Thymus (tissue), 14 donors: ENCODE results near the gene COPB1. TPM values are rescaled to one million over a fixed set of nuclear protein-coding genes. Genes with fewer than 3 reads are reported as not detected.

Experiments used
- DNase-seq, 9 donors: peaks; one replicate each; pipeline ENCODE4 v3.0.0-alpha.2; 2013; ENCODE audit warnings: low spot score in 9 of 9, low read depth in 6 of 9, missing footprints in 1 of 9
- H3K27ac ChIP-seq, 2 donors: one replicate each; pipeline ENCODE4 v1.5.1; 2013; ENCODE audit warnings: control low read depth in 1 of 2, low read depth in 1 of 2, low read length in 1 of 2, mild to moderate bottlenecking in 1 of 2, moderate library complexity in 1 of 2
- H3K27me3 ChIP-seq, 2 donors: one replicate each; pipeline ENCODE4 v1.5.1; 2013; ENCODE audit warnings: low read length in 1 of 2; ENCODE audit not compliant: control insufficient read depth in 2 of 2, insufficient read depth in 1 of 2
- H3K36me3 ChIP-seq, 2 donors: one replicate each; pipeline ENCODE4 v1.5.1; 2013; ENCODE audit warnings: low read length in 1 of 2, mild to moderate bottlenecking in 1 of 2, moderate library complexity in 1 of 2; ENCODE audit not compliant: control insufficient read depth in 2 of 2, insufficient read depth in 2 of 2
- H3K4me1 ChIP-seq, 2 donors: one replicate each; pipeline ENCODE4 v1.5.1; 2013; ENCODE audit warnings: low read length in 2 of 2; ENCODE audit not compliant: control insufficient read depth in 2 of 2, insufficient read depth in 2 of 2
- H3K4me3 ChIP-seq, 2 donors: one replicate each; pipeline ENCODE4 v1.5.1; 2013; ENCODE audit warnings: low read length in 2 of 2, control low read depth in 1 of 2, mild to moderate bottlenecking in 1 of 2
- H3K9me3 ChIP-seq, 2 donors: one replicate each; pipeline ENCODE4 v1.5.1; 2013; ENCODE audit warnings: low read length in 1 of 2, mild to moderate bottlenecking in 1 of 2; ENCODE audit not compliant: control insufficient read depth in 2 of 2, insufficient read depth in 1 of 2
- WGBS: extraction: QIAGEN DNeasy Blood & Tissue Kit; methylation state at CpG from one replicate; pipeline ENCODE4 v1.1.7; 2013; 5-methylcytosine and 5-hydroxymethylcytosine counted together
- long read RNA-seq, 10 donors: transcript quantifications; one replicate each; lab custom pipeline, GENCODE V29; 2026
- polyA plus RNA-seq: library from polyadenylated mRNA; stranded (reverse); fragments of 200-250 nt; gene quantifications from one replicate; pipeline ENCODE4 v1.2.3, GENCODE V29; 2013
- total RNA-seq: library from RNA; stranded (reverse); fragments of 120-200 nt; gene quantifications from one replicate; pipeline ENCODE4 v1.2.4, GENCODE V29; 2013
- donor health status: healthy.

The COPB1 gene, protein sequence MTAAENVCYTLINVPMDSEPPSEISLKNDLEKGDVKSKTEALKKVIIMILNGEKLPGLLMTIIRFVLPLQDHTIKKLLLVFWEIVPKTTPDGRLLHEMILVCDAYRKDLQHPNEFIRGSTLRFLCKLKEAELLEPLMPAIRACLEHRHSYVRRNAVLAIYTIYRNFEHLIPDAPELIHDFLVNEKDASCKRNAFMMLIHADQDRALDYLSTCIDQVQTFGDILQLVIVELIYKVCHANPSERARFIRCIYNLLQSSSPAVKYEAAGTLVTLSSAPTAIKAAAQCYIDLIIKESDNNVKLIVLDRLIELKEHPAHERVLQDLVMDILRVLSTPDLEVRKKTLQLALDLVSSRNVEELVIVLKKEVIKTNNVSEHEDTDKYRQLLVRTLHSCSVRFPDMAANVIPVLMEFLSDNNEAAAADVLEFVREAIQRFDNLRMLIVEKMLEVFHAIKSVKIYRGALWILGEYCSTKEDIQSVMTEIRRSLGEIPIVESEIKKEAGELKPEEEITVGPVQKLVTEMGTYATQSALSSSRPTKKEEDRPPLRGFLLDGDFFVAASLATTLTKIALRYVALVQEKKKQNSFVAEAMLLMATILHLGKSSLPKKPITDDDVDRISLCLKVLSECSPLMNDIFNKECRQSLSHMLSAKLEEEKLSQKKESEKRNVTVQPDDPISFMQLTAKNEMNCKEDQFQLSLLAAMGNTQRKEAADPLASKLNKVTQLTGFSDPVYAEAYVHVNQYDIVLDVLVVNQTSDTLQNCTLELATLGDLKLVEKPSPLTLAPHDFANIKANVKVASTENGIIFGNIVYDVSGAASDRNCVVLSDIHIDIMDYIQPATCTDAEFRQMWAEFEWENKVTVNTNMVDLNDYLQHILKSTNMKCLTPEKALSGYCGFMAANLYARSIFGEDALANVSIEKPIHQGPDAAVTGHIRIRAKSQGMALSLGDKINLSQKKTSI
- 143 TPM for total RNA-seq
- polyA plus RNA-seq = 79.7 TPM
- long read RNA-seq, donor 1, partial matches to known transcripts = 0 of 1 reads
- long read RNA-seq, donor 1, other reads (novel, unspliced or antisense) = 0 of 1 reads
- long read RNA-seq, donor 2 = 0 reads
- long read RNA-seq, donor 3, transcript COPB1-202 (22 exons, 3,382 nt) = major isoform, 20 of 38 reads
- long read RNA-seq, donor 3, partial matches to known transcripts = 11 of 38 reads
- long read RNA-seq, donor 3, other reads (novel, unspliced or antisense) = 7 of 38 reads
- long read RNA-seq, donor 4, transcript COPB1-202 (22 exons, 3,382 nt) = major isoform, 5 of 13 reads
- long read RNA-seq, donor 4, partial matches to known transcripts = 8 of 13 reads
- long read RNA-seq, donor 4, other reads (novel, unspliced or antisense) = 0 of 13 reads
- long read RNA-seq, donor 5, transcript COPB1-202 (22 exons, 3,382 nt) = major isoform, 18 of 53 reads
- long read RNA-seq, donor 5, partial matches to known transcripts = 33 of 53 reads
- long read RNA-seq, donor 5, other reads (novel, unspliced or antisense) = 0 of 53 reads
- long read RNA-seq, donor 6, transcript COPB1-202 (22 exons, 3,382 nt) = major isoform, 6 of 7 reads
- long read RNA-seq, donor 6, partial matches to known transcripts = 0 of 7 reads
- long read RNA-seq, donor 6, other reads (novel, unspliced or antisense) = 0 of 7 reads
- long read RNA-seq, donor 7, transcript COPB1-202 (22 exons, 3,382 nt) = major isoform, 11 of 35 reads
- long read RNA-seq, donor 7, partial matches to known transcripts = 24 of 35 reads
- long read RNA-seq, donor 7, other reads (novel, unspliced or antisense) = 0 of 35 reads
- long read RNA-seq, donor 8, transcript COPB1-202 (22 exons, 3,382 nt) = major isoform, 6 of 11 reads
- long read RNA-seq, donor 8, partial matches to known transcripts = 5 of 11 reads
- long read RNA-seq, donor 8, other reads (novel, unspliced or antisense) = 0 of 11 reads
- long read RNA-seq, donor 9, transcript COPB1-202 (22 exons, 3,382 nt) = major isoform, 9 of 9 reads
- long read RNA-seq, donor 9, partial matches to known transcripts = 0 of 9 reads
- long read RNA-seq, donor 9, other reads (novel, unspliced or antisense) = 0 of 9 reads
- long read RNA-seq, donor 10, transcript COPB1-202 (22 exons, 3,382 nt) = major isoform, 11 of 12 reads
- long read RNA-seq, donor 10, partial matches to known transcripts = 0 of 12 reads
- long read RNA-seq, donor 10, other reads (novel, unspliced or antisense) = 0 of 12 reads

GRCh38 chr11:14499560-14500180 lies at the start of gene COPB1:
COPB1 (minus strand) TSS chr11:14499811; CDS start chr11:14498928, 883 bp downstream.
- peaks cover 10 to 37% of the 10 kb centered on the region in 2 donors for H3K36me3 ChIP-seq

DNA sequence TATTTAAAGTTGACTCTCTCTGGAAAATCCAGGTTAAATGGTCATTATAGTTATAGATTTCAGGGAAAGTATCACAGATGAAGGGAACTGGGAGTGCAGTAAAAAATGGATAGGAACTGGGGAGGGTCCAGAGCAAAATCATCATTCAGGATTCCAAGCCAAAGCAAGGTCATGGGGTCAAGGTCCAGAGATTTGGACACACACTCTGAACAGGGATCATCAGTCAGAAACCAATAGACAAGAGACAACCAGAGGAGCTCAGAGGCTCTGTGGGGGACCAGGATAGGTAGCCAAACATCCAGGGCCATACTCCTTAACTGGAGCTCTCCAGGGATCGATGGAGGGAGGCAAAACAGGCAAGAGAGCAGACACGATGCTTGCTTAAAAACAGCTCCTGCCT lies 47.8 kb upstream of the COPB1 start:
- Histone ChIP-seq H3K27ac (no peak overlapping the region), H3K9me3 (no peaks in the 10 kb centered on the region), H3K27me3 (no peaks in the 10 kb centered on the region), H3K4me3 (no peak overlapping the region), H3K36me3 (no peaks in the 10 kb centered on the region), H3K4me1 (no peaks in the 10 kb centered on the region)
- whole genome bisulfite sequencing = 91% methylated on average over 2 of the region's 2 CpGs
- DNase-seq = no peak

More at GRCh38 chr11:14499560-14500180, at the start of gene COPB1:
- Histone ChIP-seq H3K4me3 (peak within 1 kb of the TSS; percentile 90 to 96), H3K4me1 (no peaks in the 10 kb centered on the region), H3K27me3 (no peaks in the 10 kb centered on the region), H3K9me3 (no peaks in the 10 kb centered on the region), H3K27ac (peak within 1 kb of the TSS; percentile 91 to 93)
- peak; percentile 90 to 98 (median 95) for DNase-seq
- WGBS = under 1% methylated on average over 37 of the region's 37 CpGs

- Histone ChIP-seq H3K27me3 (no peaks in the 10 kb centered on the region), H3K9me3 (no peaks in the 10 kb centered on the region), H3K36me3 (no peaks in the 10 kb centered on the region), H3K27ac (no peak overlapping the region), H3K4me3 (no peak overlapping the region), H3K4me1 (no peaks in the 10 kb centered on the region)
- DNase-seq = no peak
Measured at GRCh38 chr11:14546672-14547071, 47.1 kb upstream of the COPB1 start.

- Histone ChIP-seq H3K36me3 (no peaks in the 10 kb centered on the region), H3K4me1 (peaks cover 0 to 3% of the 10 kb centered on the region in 2 donors), H3K4me3 (no peak overlapping the region), H3K27me3 (no peaks in the 10 kb centered on the region), H3K27ac (no peak overlapping the region), H3K9me3 (no peaks in the 10 kb centered on the region)
- WGBS = 89% methylated on average over 3 of the region's 3 CpGs
- DNase-seq = no peak
Measured at GRCh38 chr11:14544611-14545010, 45.0 kb upstream of the COPB1 start.

- 95% methylated on average over 1 of the region's 1 CpG for WGBS
- no peaks in the 10 kb centered on the region for H3K27me3 ChIP-seq
Measured at GRCh38 chr11:14543260-14543659, 43.6 kb upstream of the COPB1 start.

GRCh38 chr11:14542324-14542723 lies 42.7 kb upstream of the COPB1 start:
- DNase-seq = no peak
- Histone ChIP-seq H3K36me3 (no peaks in the 10 kb centered on the region), H3K27me3 (no peaks in the 10 kb centered on the region), H3K27ac (no peak overlapping the region), H3K9me3 (no peaks in the 10 kb centered on the region), H3K4me1 (peaks cover 0 to 5% of the 10 kb centered on the region in 2 donors), H3K4me3 (no peak overlapping the region)

More at GRCh38 chr11:14543260-14543659, 43.6 kb upstream of the COPB1 start:
- Histone ChIP-seq H3K4me1 (peaks cover 0 to 3% of the 10 kb centered on the region in 2 donors), H3K9me3 (no peaks in the 10 kb centered on the region), H3K4me3 (no peak overlapping the region), H3K36me3 (no peaks in the 10 kb centered on the region), H3K27ac (no peak overlapping the region)
- no peak for DNase-seq

DNA sequence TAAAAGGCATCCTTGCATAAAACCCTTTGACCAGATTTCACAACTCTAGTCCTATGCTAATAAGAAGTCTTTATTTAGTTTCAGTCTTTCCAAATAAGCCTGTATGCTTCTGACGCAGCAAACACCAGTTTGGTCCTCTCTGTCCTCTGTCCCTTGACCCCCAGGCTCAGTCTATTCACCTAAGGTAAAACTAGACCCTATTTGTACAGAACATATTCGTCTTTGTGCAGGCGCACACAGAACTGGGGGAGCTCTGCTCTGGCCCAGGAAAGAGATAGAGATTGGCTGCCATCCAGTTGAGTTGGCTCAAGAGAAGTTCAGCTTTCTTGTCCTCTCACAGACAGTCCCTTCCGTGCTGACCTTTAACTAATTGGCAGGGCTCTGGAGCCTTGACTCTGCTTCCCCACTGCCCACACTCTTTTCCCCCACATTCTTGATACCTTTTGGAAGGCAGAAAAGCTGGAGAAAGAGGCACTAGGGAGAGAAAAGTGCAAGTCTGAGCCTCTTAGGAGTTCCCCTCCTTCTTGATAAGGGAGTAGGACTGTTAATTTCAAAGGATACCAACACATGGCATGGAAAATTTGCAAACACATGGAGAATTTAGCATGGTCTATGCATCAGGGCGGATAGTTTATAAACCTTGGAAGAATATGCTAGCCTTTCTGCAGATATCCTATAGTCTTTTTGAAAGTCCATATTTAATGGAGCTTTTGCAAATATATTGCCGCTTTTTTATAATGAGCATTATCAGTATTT lies 41.8 kb upstream of the COPB1 start:
- WGBS = 94% methylated on average over 6 of the region's 6 CpGs
- H3K27ac ChIP-seq = no peak overlapping the region
- H3K27me3 ChIP-seq = no peaks in the 10 kb centered on the region
- no peaks in the 10 kb centered on the region for H3K9me3 ChIP-seq
- H3K36me3 ChIP-seq = no peaks in the 10 kb centered on the region
- DNase-seq = no peak
- no peak overlapping the region for H3K4me3 ChIP-seq
- peaks cover 0 to 5% of the 10 kb centered on the region in 2 donors for H3K4me1 ChIP-seq
